ENCODE data around the gene JDP2.

Gene JDP2

DNA sequence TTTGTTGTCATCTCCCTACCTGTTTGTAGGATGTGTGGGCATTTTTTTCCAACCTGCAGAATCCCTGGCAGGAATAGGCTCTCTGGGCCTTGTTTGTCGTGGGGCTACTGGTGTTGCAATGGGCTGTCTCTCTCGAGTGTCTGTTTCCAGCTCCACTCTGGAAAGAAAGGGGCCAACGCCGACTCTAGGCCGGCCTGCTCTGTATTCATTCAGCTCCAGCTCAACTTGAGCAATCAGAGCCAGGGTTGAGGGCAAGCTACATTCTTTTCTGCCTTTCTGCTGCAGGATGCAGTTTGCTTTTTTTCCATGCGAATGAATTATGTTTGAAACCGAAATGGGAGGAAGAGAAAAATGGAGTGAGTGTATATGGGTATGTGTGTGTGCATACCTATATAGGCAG lies 2.3 kb downstream of the JDP2 start:
- H3K4me2 ChIP-seq (ENCODE audit: low read depth, low read length, poor library complexity, severe bottlenecking), result peak overlapping the region; percentile 89
- no peaks in the 10 kb centered on the region for H3K36me3 ChIP-seq (ENCODE audit: low read length)
- no peaks in the 10 kb centered on the region for H3K9me3 ChIP-seq (ENCODE audit: insufficient read depth, low read length)
- peak overlapping the region; percentile 82 for H3K27ac ChIP-seq (ENCODE audit: low read depth, low read length)
- no peaks in the 10 kb centered on the region for H3K9me2 ChIP-seq (replicated peaks; ENCODE audit: insufficient read depth, low read length)
- no peak overlapping the region for H2AFZ ChIP-seq (ENCODE audit: low read depth, low read length, severe bottlenecking)
- no peaks in the 10 kb centered on the region for H4K20me1 ChIP-seq (ENCODE audit: low read depth, low read length)
- H3F3A ChIP-seq (ENCODE audit: insufficient read depth), result peaks cover 42% of the 10 kb centered on the region
- H3K4me3 ChIP-seq (ENCODE audit: insufficient read depth, low read length, poor library complexity, severe bottlenecking), result peak overlapping the region; percentile 92
- TF ChIP-seq, protein P1, sequence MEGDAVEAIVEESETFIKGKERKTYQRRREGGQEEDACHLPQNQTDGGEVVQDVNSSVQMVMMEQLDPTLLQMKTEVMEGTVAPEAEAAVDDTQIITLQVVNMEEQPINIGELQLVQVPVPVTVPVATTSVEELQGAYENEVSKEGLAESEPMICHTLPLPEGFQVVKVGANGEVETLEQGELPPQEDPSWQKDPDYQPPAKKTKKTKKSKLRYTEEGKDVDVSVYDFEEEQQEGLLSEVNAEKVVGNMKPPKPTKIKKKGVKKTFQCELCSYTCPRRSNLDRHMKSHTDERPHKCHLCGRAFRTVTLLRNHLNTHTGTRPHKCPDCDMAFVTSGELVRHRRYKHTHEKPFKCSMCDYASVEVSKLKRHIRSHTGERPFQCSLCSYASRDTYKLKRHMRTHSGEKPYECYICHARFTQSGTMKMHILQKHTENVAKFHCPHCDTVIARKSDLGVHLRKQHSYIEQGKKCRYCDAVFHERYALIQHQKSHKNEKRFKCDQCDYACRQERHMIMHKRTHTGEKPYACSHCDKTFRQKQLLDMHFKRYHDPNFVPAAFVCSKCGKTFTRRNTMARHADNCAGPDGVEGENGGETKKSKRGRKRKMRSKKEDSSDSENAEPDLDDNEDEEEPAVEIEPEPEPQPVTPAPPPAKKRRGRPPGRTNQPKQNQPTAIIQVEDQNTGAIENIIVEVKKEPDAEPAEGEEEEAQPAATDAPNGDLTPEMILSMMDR (IDR thresholded peaks at IDR 0.05; ENCODE audit: insufficient read depth, low read length, poor library complexity, severe bottlenecking), result no peak
- no peak for TF ChIP-seq EZH2phosphoT487 (conservative IDR thresholded peaks at IDR 0.05; ENCODE audit: low read length)
- no peaks in the 10 kb centered on the region for H3K27me3 ChIP-seq (ENCODE audit: low read length)
- peak overlapping the region; percentile 93 for H3K9ac ChIP-seq (ENCODE audit: low read length)
- H3K79me2 ChIP-seq (ENCODE audit: insufficient read depth, low read length), result peaks cover 76% of the 10 kb centered on the region

DNA sequence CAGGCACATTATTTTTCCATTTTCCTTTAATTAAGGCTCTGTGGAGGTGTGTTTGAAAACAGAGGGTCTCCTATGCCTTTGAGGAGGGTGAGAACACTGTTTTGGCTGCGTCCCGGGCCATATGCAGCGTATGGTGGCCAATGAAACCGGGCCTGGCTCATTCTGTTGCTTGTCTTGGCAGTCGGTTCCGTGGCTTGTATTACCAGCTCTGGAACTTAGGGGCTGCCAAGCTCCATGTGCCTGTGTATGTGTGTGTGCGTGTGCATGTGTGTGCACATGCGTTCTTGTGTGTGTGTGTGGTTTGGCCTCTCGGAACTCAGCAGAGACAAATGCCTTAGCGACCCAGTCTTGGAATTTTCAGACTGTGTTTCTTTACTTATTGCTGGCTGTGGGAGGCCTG lies 2.7 kb downstream of the JDP2 start:
- H3K79me2 ChIP-seq (ENCODE audit: insufficient read depth, low read length), result peaks cover 80% of the 10 kb centered on the region
- peak overlapping the region; percentile 92 for H3K4me3 ChIP-seq (ENCODE audit: insufficient read depth, low read length, poor library complexity, severe bottlenecking)
- peak overlapping the region; percentile 89 for H3K4me2 ChIP-seq (ENCODE audit: low read depth, low read length, poor library complexity, severe bottlenecking)
- no peak overlapping the region for H2AFZ ChIP-seq (ENCODE audit: low read depth, low read length, severe bottlenecking)
- H4K20me1 ChIP-seq (ENCODE audit: low read depth, low read length), result no peaks in the 10 kb centered on the region
- H3K9me3 ChIP-seq (ENCODE audit: insufficient read depth, low read length), result no peaks in the 10 kb centered on the region
- H3K27me3 ChIP-seq (ENCODE audit: low read length), result no peaks in the 10 kb centered on the region
- no peaks in the 10 kb centered on the region for H3K9me2 ChIP-seq (replicated peaks; ENCODE audit: insufficient read depth, low read length)
- peaks cover 42% of the 10 kb centered on the region for H3F3A ChIP-seq (ENCODE audit: insufficient read depth)
- H3K9ac ChIP-seq (ENCODE audit: low read length), result peak overlapping the region; percentile 93
- no peaks in the 10 kb centered on the region for H3K36me3 ChIP-seq (ENCODE audit: low read length)
- peak overlapping the region; percentile 82 for H3K27ac ChIP-seq (ENCODE audit: low read depth, low read length)
- no peak for TF ChIP-seq EZH2phosphoT487 (conservative IDR thresholded peaks at IDR 0.05; ENCODE audit: low read length)
- TF ChIP-seq, protein P1 (IDR thresholded peaks at IDR 0.05; ENCODE audit: insufficient read depth, low read length, poor library complexity, severe bottlenecking), result no peak

DNA sequence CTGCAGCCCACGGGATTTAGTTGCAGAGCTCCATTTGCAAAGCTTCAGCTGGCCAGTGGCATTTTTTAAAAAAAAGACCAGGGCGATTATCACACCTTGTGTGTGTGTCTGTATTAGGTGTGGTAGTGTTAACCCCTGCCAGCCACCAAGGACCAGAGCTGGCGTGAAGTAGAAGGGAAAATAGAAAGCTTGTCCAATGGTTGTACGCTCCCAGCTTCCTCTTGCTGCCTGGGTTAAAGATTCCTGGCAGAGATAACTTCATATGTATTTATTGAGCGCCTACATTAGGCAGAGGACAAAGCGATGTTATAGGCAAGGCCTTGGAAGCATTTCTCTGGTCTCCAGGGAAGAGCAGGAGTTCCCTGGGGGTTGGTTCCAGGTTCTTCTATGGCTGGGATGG lies 3.2 kb downstream of the JDP2 start:
- no peak overlapping the region for H2AFZ ChIP-seq (ENCODE audit: low read depth, low read length, severe bottlenecking)
- H3F3A ChIP-seq (ENCODE audit: insufficient read depth), result peaks cover 42% of the 10 kb centered on the region
- H3K79me2 ChIP-seq (ENCODE audit: insufficient read depth, low read length), result peaks cover 84% of the 10 kb centered on the region
- H3K27me3 ChIP-seq (ENCODE audit: low read length), result no peaks in the 10 kb centered on the region
- TF ChIP-seq EZH2phosphoT487 (conservative IDR thresholded peaks at IDR 0.05; ENCODE audit: low read length), result no peak
- TF ChIP-seq, protein P1 (IDR thresholded peaks at IDR 0.05; ENCODE audit: insufficient read depth, low read length, poor library complexity, severe bottlenecking), result no peak
- peak overlapping the region; percentile 93 for H3K9ac ChIP-seq (ENCODE audit: low read length)
- H3K4me3 ChIP-seq (ENCODE audit: insufficient read depth, low read length, poor library complexity, severe bottlenecking), result no peak overlapping the region
- no peaks in the 10 kb centered on the region for H3K9me3 ChIP-seq (ENCODE audit: insufficient read depth, low read length)
- H3K27ac ChIP-seq (ENCODE audit: low read depth, low read length), result peak overlapping the region; percentile 82
- H4K20me1 ChIP-seq (ENCODE audit: low read depth, low read length), result no peaks in the 10 kb centered on the region
- no peaks in the 10 kb centered on the region for H3K36me3 ChIP-seq (ENCODE audit: low read length)
- peak overlapping the region; percentile 89 for H3K4me2 ChIP-seq (ENCODE audit: low read depth, low read length, poor library complexity, severe bottlenecking)
- no peaks in the 10 kb centered on the region for H3K9me2 ChIP-seq (replicated peaks; ENCODE audit: insufficient read depth, low read length)

Data from SU-DHL-6 (cell line).